Activated CD8-positive, alpha-beta memory T cell treated with anti-CD3 and anti-CD28 coated beads, Interleukin-2, amount 10 ng/mL, durations not matched to agents 7 days and 5 days (primary cell): ENCODE results near the gene DRAM2. TPM values are rescaled to one million over a fixed set of nuclear protein-coding genes. Genes with fewer than 3 reads are reported as not detected.
A peak's percentile ranks its signal among the peaks of the same experiment; 100 is the strongest.

Source experiments
- ATAC-seq: fragments of 150-1000 bp; cut with Tn5 transposase; one replicate; pipeline ENCODE4 v1.10.0; 2021; ENCODE audit warnings: moderate library complexity
- CTCF ChIA-PET: fragments of 350-600 bp; sonication (Branson Sonifier 250); formaldehyde crosslinking; loops from one replicate; lab custom pipeline; 2021; ENCODE audit warnings: antibody characterized with exemption; lab: Charles Lee
- DNase-seq: peaks from one replicate; pipeline ENCODE4 v3.0.0-alpha.2; 2020
- H3K27ac Mint-ChIP-seq: one replicate; pipeline ENCODE4 v1.8.0; 2021; ENCODE audit warnings: mild to moderate bottlenecking, mixed read lengths
- H3K27me3 Mint-ChIP-seq: one replicate; pipeline ENCODE4 v1.8.0; 2021; ENCODE audit warnings: mixed read lengths
- H3K36me3 Mint-ChIP-seq: one replicate; pipeline ENCODE4 v1.8.0; 2021; ENCODE audit warnings: mild to moderate bottlenecking, mixed read lengths
- H3K4me1 Mint-ChIP-seq: one replicate; pipeline ENCODE4 v1.8.0; 2021; ENCODE audit warnings: mixed read lengths
- H3K4me3 Mint-ChIP-seq: one replicate; pipeline ENCODE4 v1.8.0; 2021; ENCODE audit warnings: mild to moderate bottlenecking, moderate library complexity, mixed read lengths
- H3K9me3 Mint-ChIP-seq: one replicate; pipeline ENCODE4 v1.8.0; 2022; ENCODE audit warnings: low read depth, mixed read lengths
- total RNA-seq, 2 experiments: library from RNA; stranded (reverse); gene quantifications; one replicate each; pipeline ENCODE4 v1.2.3, GENCODE V29; 2021

Gene DRAM2
- total RNA-seq, 2 experiments from 2014 or later = 26.9 to 29.6 TPM

GRCh38 chr1:111157431-111157830 lies 17.5 kb upstream of the DRAM2 start:
- Mint-ChIP-seq H3K27ac (no peak overlapping the region), H3K36me3 (peaks cover 54% of the 10 kb centered on the region), H3K4me3 (no peak overlapping the region), H3K9me3 (no peaks in the 10 kb centered on the region), H3K27me3 (no peaks in the 10 kb centered on the region), H3K4me1 (peaks cover 22% of the 10 kb centered on the region)
- CTCF ChIA-PET = no interaction called here
- DNase-seq = no peak
- no peak for ATAC-seq

GRCh38 chr1:111154021-111154999 lies 14.4 kb upstream of the DRAM2 start:
- CTCF ChIA-PET = interaction anchor here (0.6 to 1.9 kb wide), 4 partner anchors 11 to 658 kb away, joined by 3 to 4 read pairs (median 3); no protein-coding TSS in a partner anchor
- H3K9me3 Mint-ChIP-seq = no peaks in the 10 kb centered on the region
- no peaks in the 10 kb centered on the region for H3K27me3 Mint-ChIP-seq
- no peak overlapping the region for H3K4me3 Mint-ChIP-seq
- DNase-seq = no peak
- no peak overlapping the region for H3K27ac Mint-ChIP-seq
- no peak for ATAC-seq
- H3K4me1 Mint-ChIP-seq = peaks cover 40% of the 10 kb centered on the region
- H3K36me3 Mint-ChIP-seq = peaks cover 67% of the 10 kb centered on the region

- ATAC-seq = no peak
- Mint-ChIP-seq H3K9me3 (no peaks in the 10 kb centered on the region), H3K27ac (no peak overlapping the region), H3K36me3 (peaks cover 78% of the 10 kb centered on the region), H3K4me3 (no peak overlapping the region), H3K4me1 (peaks cover 52% of the 10 kb centered on the region), H3K27me3 (no peaks in the 10 kb centered on the region)
- CTCF ChIA-PET = no interaction called here
- no peak for DNase-seq
Measured at GRCh38 chr1:111151838-111152237, 11.9 kb upstream of the DRAM2 start.

GRCh38 chr1:111148376-111148881 lies 8.5 kb upstream of the DRAM2 start:
- DNase-seq (no peak), ATAC-seq (no peak)
- Mint-ChIP-seq H3K36me3 (peaks cover 59% of the 10 kb centered on the region), H3K9me3 (no peaks in the 10 kb centered on the region), H3K4me1 (peaks cover 52% of the 10 kb centered on the region), H3K27ac (no peak overlapping the region), H3K27me3 (no peaks in the 10 kb centered on the region), H3K4me3 (no peak overlapping the region)
- CTCF ChIA-PET = no interaction called here

GRCh38 chr1:111147948-111148347 lies 8.1 kb upstream of the DRAM2 start:
- no peaks in the 10 kb centered on the region for H3K9me3 Mint-ChIP-seq
- ATAC-seq (no peak), DNase-seq (no peak)
- H3K36me3 Mint-ChIP-seq = peaks cover 56% of the 10 kb centered on the region
- no peak overlapping the region for H3K27ac Mint-ChIP-seq
- H3K4me3 Mint-ChIP-seq = no peak overlapping the region
- H3K4me1 Mint-ChIP-seq = peaks cover 53% of the 10 kb centered on the region
- CTCF ChIA-PET = no interaction called here
- H3K27me3 Mint-ChIP-seq = no peaks in the 10 kb centered on the region

GRCh38 chr1:111145963-111146768 lies 6.3 kb upstream of the DRAM2 start:
- no peak for ATAC-seq
- peaks cover 51% of the 10 kb centered on the region for H3K4me1 Mint-ChIP-seq
- DNase-seq = no peak
- no peak overlapping the region for H3K4me3 Mint-ChIP-seq
- H3K27ac Mint-ChIP-seq = no peak overlapping the region
- H3K9me3 Mint-ChIP-seq = no peaks in the 10 kb centered on the region
- CTCF ChIA-PET = interaction anchor here (1.6 kb wide), 1 partner anchor 77 kb away, joined by 3 read pairs; no protein-coding TSS in a partner anchor
- H3K27me3 Mint-ChIP-seq = no peaks in the 10 kb centered on the region
- H3K36me3 Mint-ChIP-seq = peaks cover 40% of the 10 kb centered on the region

GRCh38 chr1:111145542-111145941 lies 5.6 kb upstream of the DRAM2 start:
- peaks cover 39% of the 10 kb centered on the region for H3K36me3 Mint-ChIP-seq
- no peaks in the 10 kb centered on the region for H3K9me3 Mint-ChIP-seq
- peaks cover 50% of the 10 kb centered on the region for H3K4me1 Mint-ChIP-seq
- ATAC-seq (no peak), DNase-seq (no peak)
- no peak overlapping the region for H3K27ac Mint-ChIP-seq
- no peaks in the 10 kb centered on the region for H3K27me3 Mint-ChIP-seq
- CTCF ChIA-PET = interaction anchor here (1.6 kb wide), 1 partner anchor 77 kb away, joined by 3 read pairs; no protein-coding TSS in a partner anchor
- H3K4me3 Mint-ChIP-seq = no peak overlapping the region

- CTCF ChIA-PET = interaction anchor here (1.3 kb wide), 1 partner anchor 12 kb away, joined by 3 read pairs; no protein-coding TSS in a partner anchor
- peaks cover 54% of the 10 kb centered on the region for H3K4me1 Mint-ChIP-seq
- ATAC-seq (no peak), DNase-seq (no peak)
- peaks cover 16% of the 10 kb centered on the region for H3K36me3 Mint-ChIP-seq
- H3K4me3 Mint-ChIP-seq = no peak overlapping the region
- no peaks in the 10 kb centered on the region for H3K27me3 Mint-ChIP-seq
- H3K27ac Mint-ChIP-seq = no peak overlapping the region
- no peaks in the 10 kb centered on the region for H3K9me3 Mint-ChIP-seq
Measured at GRCh38 chr1:111142356-111142975, 2.6 kb upstream of the DRAM2 start.

GRCh38 chr1:111141245-111142220 lies 1.6 kb upstream of the DRAM2 start:
- no peak for DNase-seq
- no peaks in the 10 kb centered on the region for H3K27me3 Mint-ChIP-seq
- CTCF ChIA-PET = interaction anchor here (0.6 to 1.8 kb wide), 5 partner anchors 9 to 111 kb away, joined by 3 to 4 read pairs (median 3); no protein-coding TSS in a partner anchor
- no peak for ATAC-seq
- peaks cover 49% of the 10 kb centered on the region for H3K4me1 Mint-ChIP-seq
- H3K4me3 Mint-ChIP-seq = peak overlapping the region; percentile 93
- H3K36me3 Mint-ChIP-seq = peaks cover 16% of the 10 kb centered on the region
- peak overlapping the region; percentile 97 for H3K27ac Mint-ChIP-seq
- no peaks in the 10 kb centered on the region for H3K9me3 Mint-ChIP-seq

GRCh38 chr1:111140680-111140967 lies 731 bp upstream of the DRAM2 start:
- no peak for DNase-seq
- peaks cover 15% of the 10 kb centered on the region for H3K36me3 Mint-ChIP-seq
- H3K27ac Mint-ChIP-seq = peak overlapping the region; percentile 97
- H3K4me3 Mint-ChIP-seq = peak overlapping the region; percentile 93
- H3K4me1 Mint-ChIP-seq = peaks cover 45% of the 10 kb centered on the region
- H3K27me3 Mint-ChIP-seq = no peaks in the 10 kb centered on the region
- no peaks in the 10 kb centered on the region for H3K9me3 Mint-ChIP-seq
- CTCF ChIA-PET = interaction anchor here (0.6 to 2.0 kb wide), 5 partner anchors 10 to 110 kb away, joined by 3 to 10 read pairs (median 4); no protein-coding TSS in a partner anchor
- no peak for ATAC-seq

GRCh38 chr1:111139324-111139955 lies 453 bp downstream of the DRAM2 start:
- Mint-ChIP-seq H3K4me1 (peaks cover 45% of the 10 kb centered on the region), H3K27me3 (no peaks in the 10 kb centered on the region)
- ATAC-seq = peak; percentile 56

More at GRCh38 chr1:111139324-111139955, 453 bp downstream of the DRAM2 start:
- Mint-ChIP-seq H3K36me3 (peaks cover 25% of the 10 kb centered on the region), H3K9me3 (no peaks in the 10 kb centered on the region), H3K27ac (peak overlapping the region; percentile 97), H3K4me3 (peak overlapping the region; percentile 93)
- CTCF ChIA-PET = interaction anchor here (1.0 to 2.0 kb wide), 9 partner anchors 13 to 109 kb away, joined by 3 to 10 read pairs (median 4); partner anchors contain the start of gene DENND2D
- DNase-seq = peak; percentile 63
